ENCODE results near the gene ASPSCR1. TPM values are rescaled to one million over a fixed set of nuclear protein-coding genes. Genes with fewer than 3 reads are reported as not detected.
A peak's percentile ranks its signal among the peaks of the same experiment; 100 is the strongest.
"Not testable (repeated sequence)": the region's sequence is repeated elsewhere in the genome, so short reads cannot be mapped to it uniquely, and the experiment has no call there.

Gene ASPSCR1
- total and polyA plus RNA-seq, 4 experiments from 2014 or later: 25.1 to 40.6 (median 38.6) TPM

- Mint-ChIP-seq H3K9me3 (peaks cover 0 to 2% (median 0%) of the 10 kb centered on the region in 8 donors), H3K36me3 (peaks cover 4 to 12% of the 10 kb centered on the region in 2 donors), H3K4me3 (peak overlapping the region; percentile 72 to 78 (median 75)), H3K4me1 (peaks cover 17 to 43% (median 28%) of the 10 kb centered on the region in 4 donors), H3K27me3 (no peaks in the 10 kb centered on the region), H3K27ac (peak overlapping the region; percentile 29 to 79 (median 66))
- Histone ChIP-seq H3K4me1 (ENCODE audit: insufficient read depth, low read length) (peaks cover 31% of the 10 kb centered on the region), H3K4me3 (ENCODE audit: low read length in 2 of 2) (no peak overlapping the region), H3K36me3 (ENCODE audit: insufficient read depth, low read length) (no peaks in the 10 kb centered on the region), H3K9me3 (ENCODE audit: control insufficient read depth in 1 of 2, low read length in 2 of 2) (no peaks in the 10 kb centered on the region), H3K27ac (ENCODE audit: low read depth, low read length) (no peak overlapping the region), H3K27me3 (ENCODE audit: insufficient read depth, low read length) (no peaks in the 10 kb centered on the region)
- DNase-seq: no peak
- ChIA-PET POLR2A (ENCODE audit: partially characterized antibody) (interaction anchor here (0.7 to 5.1 kb wide), 9 partner anchors 12 to 118 kb away, joined by 3 to 54 read pairs (median 4); partner anchors contain the start of genes DCXR and NOTUM), CTCF (ENCODE audit: partially characterized antibody) (interaction anchor here (0.7 to 1.5 kb wide), 2 partner anchors 23 to 41 kb away, joined by 3 to 4 read pairs; no protein-coding TSS in a partner anchor)
- intact Hi-C loops (cut with micrococcal nuclease): no loop called here
Observed at GRCh38 chr17:81978524-81979298, 1.3 kb downstream of the ASPSCR1 start.

- intact Hi-C loops (cut with micrococcal nuclease): no loop called here
- POLR2A ChIA-PET (ENCODE audit: partially characterized antibody): interaction anchor here (5.1 kb wide), 1 partner anchor 13 kb away, joined by 54 read pairs; no protein-coding TSS in a partner anchor
Observed at GRCh38 chr17:81980122-81980521, 2.7 kb downstream of the ASPSCR1 start.

GRCh38 chr17:81980707-81981343, 3.4 kb downstream of the ASPSCR1 start:
- DNase-seq: peak in 1 of 5 donors; percentile 17
- no peak overlapping the region for H3K27ac ChIP-seq (ENCODE audit: low read depth, low read length)
- CTCF ChIA-PET (ENCODE audit: partially characterized antibody): no interaction called here
- peaks cover 10% of the 10 kb centered on the region for H3K36me3 ChIP-seq (ENCODE audit: insufficient read depth, low read length)
- no peak overlapping the region for H3K4me3 ChIP-seq (ENCODE audit: low read length in 2 of 2)
- Mint-ChIP-seq H3K27me3 (no peaks in the 10 kb centered on the region), H3K36me3 (peaks cover 10 to 21% of the 10 kb centered on the region in 2 donors), H3K27ac (peak overlapping the region in 4 of 7 donors; percentile 15 to 75 (median 50)), H3K9me3 (peaks cover 0 to 2% (median 0%) of the 10 kb centered on the region in 8 donors), H3K4me3 (peak overlapping the region in 2 of 8 donors; percentile 45 to 72), H3K4me1 (peaks cover 20 to 43% (median 32%) of the 10 kb centered on the region in 4 donors)
- POLR2A ChIA-PET (ENCODE audit: partially characterized antibody): interaction anchor here (0.9 kb wide), 1 partner anchor 13 kb away, joined by 3 read pairs; no protein-coding TSS in a partner anchor
- H3K4me1 ChIP-seq (ENCODE audit: insufficient read depth, low read length): peaks cover 31% of the 10 kb centered on the region
- intact Hi-C loops (cut with micrococcal nuclease): no loop called here
- no peaks in the 10 kb centered on the region for H3K27me3 ChIP-seq (ENCODE audit: insufficient read depth, low read length)
- no peaks in the 10 kb centered on the region for H3K9me3 ChIP-seq (ENCODE audit: control insufficient read depth in 1 of 2, low read length in 2 of 2)

More at GRCh38 chr17:81980122-81980521, 2.7 kb downstream of the ASPSCR1 start:
- peaks cover 3% of the 10 kb centered on the region for H3K36me3 ChIP-seq (ENCODE audit: insufficient read depth, low read length)
- DNase-seq: no peak
- no peaks in the 10 kb centered on the region for H3K9me3 ChIP-seq (ENCODE audit: control insufficient read depth in 1 of 2, low read length in 2 of 2)
- Mint-ChIP-seq H3K27me3 (no peaks in the 10 kb centered on the region), H3K27ac (peak overlapping the region in 5 of 7 donors; percentile 50 to 75 (median 68)), H3K36me3 (peaks cover 8 to 15% of the 10 kb centered on the region in 2 donors), H3K9me3 (peaks cover 0 to 2% (median 0%) of the 10 kb centered on the region in 8 donors), H3K4me3 (peak overlapping the region in 6 of 8 donors; percentile 21 to 73 (median 51)), H3K4me1 (peaks cover 19 to 43% (median 31%) of the 10 kb centered on the region in 4 donors)
- no peak overlapping the region for H3K4me3 ChIP-seq (ENCODE audit: low read length in 2 of 2)
- peaks cover 31% of the 10 kb centered on the region for H3K4me1 ChIP-seq (ENCODE audit: insufficient read depth, low read length)
- H3K27ac ChIP-seq (ENCODE audit: low read depth, low read length): no peak overlapping the region
- no peaks in the 10 kb centered on the region for H3K27me3 ChIP-seq (ENCODE audit: insufficient read depth, low read length)
- CTCF ChIA-PET (ENCODE audit: partially characterized antibody): no interaction called here

- H3K4me1 ChIP-seq (ENCODE audit: insufficient read depth, low read length): peaks cover 28% of the 10 kb centered on the region
Observed at GRCh38 chr17:81981511-81981910, 4.1 kb downstream of the ASPSCR1 start.

GRCh38 chr17:81983011-81983638, 5.7 kb downstream of the ASPSCR1 start:
- Mint-ChIP-seq H3K27ac (no peak overlapping the region), H3K36me3 (peaks cover 10 to 20% of the 10 kb centered on the region in 2 donors), H3K4me3 (no peak overlapping the region), H3K27me3 (no peaks in the 10 kb centered on the region), H3K9me3 (peaks cover 0 to 2% (median 0%) of the 10 kb centered on the region in 8 donors), H3K4me1 (peaks cover 17 to 39% (median 26%) of the 10 kb centered on the region in 4 donors)
- CTCF ChIA-PET (ENCODE audit: partially characterized antibody): interaction anchor here (1.0 kb wide), 1 partner anchor 37 kb away, joined by 3 read pairs; no protein-coding TSS in a partner anchor
- no peak for DNase-seq
- H3K27ac ChIP-seq (ENCODE audit: low read depth, low read length): no peak overlapping the region
- no peaks in the 10 kb centered on the region for H3K9me3 ChIP-seq (ENCODE audit: control insufficient read depth in 1 of 2, low read length in 2 of 2)
- peaks cover 23% of the 10 kb centered on the region for H3K4me1 ChIP-seq (ENCODE audit: insufficient read depth, low read length)
- H3K36me3 ChIP-seq (ENCODE audit: insufficient read depth, low read length): peaks cover 12% of the 10 kb centered on the region
- H3K27me3 ChIP-seq (ENCODE audit: insufficient read depth, low read length): no peaks in the 10 kb centered on the region
- POLR2A ChIA-PET (ENCODE audit: partially characterized antibody): no interaction called here
- no peak overlapping the region for H3K4me3 ChIP-seq (ENCODE audit: low read length in 2 of 2)
- intact Hi-C loops (cut with micrococcal nuclease): no loop called here

More at GRCh38 chr17:81981511-81981910, 4.1 kb downstream of the ASPSCR1 start:
- H3K27me3 Mint-ChIP-seq; CTCF ChIA-PET (ENCODE audit: partially characterized antibody); H3K27ac Mint-ChIP-seq; H3K4me3 Mint-ChIP-seq; H3K9me3 Mint-ChIP-seq; H3K4me3 ChIP-seq (ENCODE audit: low read length in 2 of 2); H3K9me3 ChIP-seq (ENCODE audit: control insufficient read depth in 1 of 2, low read length in 2 of 2); DNase-seq; H3K27ac ChIP-seq (ENCODE audit: low read depth, low read length); intact Hi-C loops (cut with micrococcal nuclease); H3K27me3 ChIP-seq (ENCODE audit: insufficient read depth, low read length): not testable (repeated sequence)
- peaks cover 12% of the 10 kb centered on the region for H3K36me3 ChIP-seq (ENCODE audit: insufficient read depth, low read length)
- peaks cover 10 to 21% of the 10 kb centered on the region in 2 donors for H3K36me3 Mint-ChIP-seq
- POLR2A ChIA-PET (ENCODE audit: partially characterized antibody): interaction anchor here (0.9 kb wide), 1 partner anchor 14 kb away, joined by 3 read pairs; no protein-coding TSS in a partner anchor
- H3K4me1 Mint-ChIP-seq: peaks cover 16 to 38% (median 27%) of the 10 kb centered on the region in 4 donors

- H3K27me3 ChIP-seq (ENCODE audit: insufficient read depth, low read length): no peaks in the 10 kb centered on the region
- Mint-ChIP-seq H3K9me3 (peaks cover 0 to 2% (median 0%) of the 10 kb centered on the region in 8 donors), H3K4me1 (peaks cover 14 to 34% (median 23%) of the 10 kb centered on the region in 4 donors), H3K27ac (peak overlapping the region in 1 of 7 donors; percentile 25), H3K36me3 (peaks cover 10 to 22% of the 10 kb centered on the region in 2 donors), H3K27me3 (no peaks in the 10 kb centered on the region), H3K4me3 (no peak overlapping the region)
- H3K4me1 ChIP-seq (ENCODE audit: insufficient read depth, low read length): peaks cover 18% of the 10 kb centered on the region
- no peak overlapping the region for H3K4me3 ChIP-seq (ENCODE audit: low read length in 2 of 2)
- intact Hi-C loops (cut with micrococcal nuclease): no loop called here
- no peaks in the 10 kb centered on the region for H3K9me3 ChIP-seq (ENCODE audit: control insufficient read depth in 1 of 2, low read length in 2 of 2)
- DNase-seq: no peak
- CTCF ChIA-PET (ENCODE audit: partially characterized antibody): interaction anchor here (1.0 kb wide), 1 partner anchor 36 kb away, joined by 3 read pairs; no protein-coding TSS in a partner anchor
- H3K27ac ChIP-seq (ENCODE audit: low read depth, low read length): no peak overlapping the region
- H3K36me3 ChIP-seq (ENCODE audit: insufficient read depth, low read length): peaks cover 12% of the 10 kb centered on the region
- POLR2A ChIA-PET (ENCODE audit: partially characterized antibody): interaction anchor here (1.0 kb wide), 1 partner anchor 24 kb away, joined by 5 read pairs; no protein-coding TSS in a partner anchor
Observed at GRCh38 chr17:81983639-81984373, 6.4 kb downstream of the ASPSCR1 start.
